Trophoblast cell (in vitro differentiated cells and primary cell): ENCODE results near the gene LRRFIP1.

Source experiments
- DNase-seq, 2 donors: peaks; one replicate each; pipeline ENCODE4 v3.0.0-alpha.2; 2016
- H2AFZ ChIP-seq: 2 replicates; pipeline ENCODE4 v1.6.1; 2013; ENCODE audit warnings: low read length, moderate library complexity, mild to moderate bottlenecking; ENCODE audit not compliant: insufficient read depth, poor library complexity
- H2AK5ac ChIP-seq: 2 replicates; pipeline ENCODE4 v1.6.1; 2013; ENCODE audit warnings: mild to moderate bottlenecking, low read length
- H2BK120ac ChIP-seq: 2 replicates; pipeline ENCODE4 v1.6.1; 2013; ENCODE audit warnings: low read length, mild to moderate bottlenecking, moderate library complexity; ENCODE audit not compliant: insufficient read depth, poor library complexity
- H2BK12ac ChIP-seq: 2 replicates; pipeline ENCODE4 v1.6.1; 2013; ENCODE audit warnings: mild to moderate bottlenecking, low read length, moderate library complexity
- H2BK5ac ChIP-seq: 2 replicates; pipeline ENCODE4 v1.6.1; 2013; ENCODE audit warnings: low read length, low read depth, moderate library complexity, mild to moderate bottlenecking; ENCODE audit not compliant: poor library complexity
- H3K14ac ChIP-seq: 2 replicates; pipeline ENCODE4 v1.6.1; 2013; ENCODE audit warnings: mild to moderate bottlenecking, low read length
- H3K18ac ChIP-seq: 2 replicates; pipeline ENCODE4 v1.6.1; 2013; ENCODE audit warnings: mild to moderate bottlenecking, low read length
- H3K23ac ChIP-seq: 2 replicates; pipeline ENCODE4 v1.6.1; 2013; ENCODE audit warnings: low read length
- H3K27ac ChIP-seq: 2 replicates; pipeline ENCODE4 v1.5.1; 2013; ENCODE audit warnings: low read depth, mild to moderate bottlenecking, inconsistent platforms, low read length, moderate library complexity
- H3K27me3 ChIP-seq: 2 replicates; pipeline ENCODE4 v1.6.1; 2013; ENCODE audit warnings: inconsistent platforms, mild to moderate bottlenecking, low read length, moderate library complexity; ENCODE audit not compliant: insufficient read depth
- H3K36me3 ChIP-seq, 2 experiments: 1 replicate in 1 of 2; 2 replicates in 1 of 2; pipeline ENCODE4 v1.6.1; 2013; ENCODE audit warnings: low read length in 2 of 2, mild to moderate bottlenecking in 2 of 2, moderate library complexity in 1 of 2; ENCODE audit not compliant: insufficient read depth in 2 of 2, control insufficient read depth in 1 of 2
- H3K4ac ChIP-seq: 2 replicates; pipeline ENCODE4 v1.6.1; 2013; ENCODE audit warnings: low read depth, mild to moderate bottlenecking, low read length, moderate library complexity
- H3K4me1 ChIP-seq, 2 experiments: 1 replicate in 1 of 2; 2 replicates in 1 of 2; pipeline ENCODE4 v1.6.1; 2013; ENCODE audit warnings: low read length in 2 of 2, mild to moderate bottlenecking in 2 of 2, moderate library complexity in 1 of 2; ENCODE audit not compliant: insufficient read depth in 2 of 2, control insufficient read depth in 1 of 2
- H3K4me2 ChIP-seq: 2 replicates; pipeline ENCODE4 v1.6.1; 2013; ENCODE audit warnings: inconsistent platforms, mild to moderate bottlenecking, low read length, moderate library complexity
- H3K4me3 ChIP-seq: 2 replicates; pipeline ENCODE4 v1.5.1; 2013; ENCODE audit warnings: mild to moderate bottlenecking, low read depth, low read length, inconsistent platforms
- H3K79me1 ChIP-seq: one replicate; pipeline ENCODE4 v1.6.1; 2013; ENCODE audit warnings: low read length
- H3K79me2 ChIP-seq: 2 replicates; pipeline ENCODE4 v1.6.1; 2013; ENCODE audit warnings: low read length, mild to moderate bottlenecking; ENCODE audit not compliant: control insufficient read depth, insufficient read depth, poor library complexity
- H3K9ac ChIP-seq: 2 replicates; pipeline ENCODE4 v1.6.1; 2013; ENCODE audit warnings: mild to moderate bottlenecking, low read length
- H3K9me3 ChIP-seq: 2 replicates; pipeline ENCODE4 v1.6.1; 2013; ENCODE audit warnings: low read depth, mild to moderate bottlenecking, control low read depth, inconsistent platforms, low read length; ENCODE audit not compliant: insufficient read depth
- H4K12ac ChIP-seq: 2 replicates; pipeline ENCODE4 v1.6.1; 2013; ENCODE audit warnings: low read depth, mild to moderate bottlenecking, low read length, moderate library complexity
- H4K8ac ChIP-seq: 2 replicates; pipeline ENCODE4 v1.6.1; 2013; ENCODE audit warnings: low read depth, mild to moderate bottlenecking, low read length, moderate library complexity
- H4K91ac ChIP-seq: one replicate; pipeline ENCODE4 v1.6.1; 2013; ENCODE audit warnings: low read depth, mild to moderate bottlenecking, low read length, moderate library complexity
- WGBS: extraction: QIAGEN DNeasy Blood & Tissue Kit; methylation state at CpG from one replicate; pipeline ENCODE4 v1.1.7; 2013; ENCODE audit warnings: missing lambda C conversion rate; ENCODE audit not compliant: insufficient read length, insufficient coverage; ENCODE audit errors: extremely low coverage; 5-methylcytosine and 5-hydroxymethylcytosine counted together

The LRRFIP1 gene

GRCh38 chr2:237696461-237696860, 69.1 kb downstream of the LRRFIP1 start:
- H3K9me3 ChIP-seq: no peaks in the 10 kb centered on the region
- no peak for DNase-seq
- H3K4me2 ChIP-seq: no peak overlapping the region
- H3K4ac ChIP-seq: no peak overlapping the region
- no peaks in the 10 kb centered on the region for H3K36me3 ChIP-seq
- no peak overlapping the region for H2AK5ac ChIP-seq
- H3K4me3 ChIP-seq: no peak overlapping the region
- no peak overlapping the region for H2AFZ ChIP-seq
- no peak overlapping the region for H3K14ac ChIP-seq
- H3K79me2 ChIP-seq: peaks cover 31% of the 10 kb centered on the region
- H3K79me1 ChIP-seq: peaks cover 22% of the 10 kb centered on the region
- no CpG with 5 or more reads among the region's 5 CpGs for WGBS
- H4K91ac ChIP-seq: no peak overlapping the region
- H2BK12ac ChIP-seq: no peak overlapping the region
- H4K12ac ChIP-seq: no peak overlapping the region
- H3K27me3 ChIP-seq: no peaks in the 10 kb centered on the region
- H3K9ac ChIP-seq: no peak overlapping the region
- no peak overlapping the region for H3K27ac ChIP-seq
- no peak overlapping the region for H2BK5ac ChIP-seq
- no peak overlapping the region for H2BK120ac ChIP-seq
- H3K4me1 ChIP-seq: peaks cover 45 to 57% of the 10 kb centered on the region in 2 experiments
- no peak overlapping the region for H3K23ac ChIP-seq
- peak overlapping the region; percentile 22 for H3K18ac ChIP-seq
- H4K8ac ChIP-seq: no peak overlapping the region

- no peak overlapping the region for H2BK12ac ChIP-seq
- peaks cover 23% of the 10 kb centered on the region for H3K79me1 ChIP-seq
- no peak overlapping the region for H3K18ac ChIP-seq
- H3K4ac ChIP-seq: peak overlapping the region; percentile 39
- no peak overlapping the region for H3K4me2 ChIP-seq
- H4K91ac ChIP-seq: no peak overlapping the region
- peaks cover 28% of the 10 kb centered on the region for H3K79me2 ChIP-seq
- H3K4me1 ChIP-seq: peaks cover 56 to 68% of the 10 kb centered on the region in 2 experiments
- H3K27me3 ChIP-seq: no peaks in the 10 kb centered on the region
- H2AK5ac ChIP-seq: no peak overlapping the region
- H4K12ac ChIP-seq: no peak overlapping the region
- no peak overlapping the region for H2BK5ac ChIP-seq
- H3K36me3 ChIP-seq: no peaks in the 10 kb centered on the region
- no peak overlapping the region for H3K14ac ChIP-seq
- peak overlapping the region; percentile 30 for H3K27ac ChIP-seq
- H4K8ac ChIP-seq: no peak overlapping the region
- H3K4me3 ChIP-seq: no peak overlapping the region
- H3K9me3 ChIP-seq: no peaks in the 10 kb centered on the region
- no peak overlapping the region for H3K23ac ChIP-seq
- DNase-seq: peak; percentile 56 to 60
- no peak overlapping the region for H2BK120ac ChIP-seq
- WGBS: no CpG with 5 or more reads among the region's 13 CpGs
- no peak overlapping the region for H2AFZ ChIP-seq
- H3K9ac ChIP-seq: no peak overlapping the region
Measured at GRCh38 chr2:237697586-237698357, 70.4 kb downstream of the LRRFIP1 start.

- Histone ChIP-seq H3K9ac (no peak overlapping the region), H4K91ac (peak overlapping the region; percentile 29), H3K4ac (peak overlapping the region; percentile 78), H2BK5ac (no peak overlapping the region), H3K23ac (no peak overlapping the region), H3K79me2 (peaks cover 28% of the 10 kb centered on the region), H4K12ac (no peak overlapping the region), H2AFZ (no peak overlapping the region), H2AK5ac (no peak overlapping the region), H3K27ac (no peak overlapping the region), H3K18ac (no peak overlapping the region), H2BK120ac (no peak overlapping the region), H3K4me2 (no peak overlapping the region), H4K8ac (no peak overlapping the region), H3K36me3 (no peaks in the 10 kb centered on the region), H3K27me3 (no peaks in the 10 kb centered on the region), H2BK12ac (peak overlapping the region; percentile 47), H3K9me3 (no peaks in the 10 kb centered on the region), H3K4me1 (peaks cover 59 to 69% of the 10 kb centered on the region in 2 experiments), H3K14ac (no peak overlapping the region), H3K79me1 (peaks cover 25% of the 10 kb centered on the region), H3K4me3 (no peak overlapping the region)
- no peak for DNase-seq
- no CpG with 5 or more reads among the region's 5 CpGs for WGBS
Measured at GRCh38 chr2:237698358-237698694, 70.9 kb downstream of the LRRFIP1 start.

- Histone ChIP-seq H4K12ac (no peak overlapping the region), H2BK120ac (no peak overlapping the region), H4K8ac (no peak overlapping the region), H3K14ac (no peak overlapping the region), H3K4ac (peak overlapping the region; percentile 16), H2BK12ac (no peak overlapping the region), H3K23ac (no peak overlapping the region), H3K9me3 (no peaks in the 10 kb centered on the region), H3K4me3 (no peak overlapping the region), H3K9ac (no peak overlapping the region), H3K27ac (peak overlapping the region; percentile 16), H3K79me2 (peaks cover 20% of the 10 kb centered on the region), H3K4me2 (no peak overlapping the region), H2BK5ac (no peak overlapping the region), H3K4me1 (peaks cover 52 to 67% of the 10 kb centered on the region in 2 experiments), H3K36me3 (no peaks in the 10 kb centered on the region), H2AK5ac (no peak overlapping the region), H2AFZ (peak overlapping the region; percentile 11), H4K91ac (no peak overlapping the region), H3K27me3 (no peaks in the 10 kb centered on the region), H3K79me1 (peaks cover 21% of the 10 kb centered on the region), H3K18ac (peak overlapping the region; percentile 70)
- no peak for DNase-seq
- WGBS: no CpG with 5 or more reads among the region's 19 CpGs
Measured at GRCh38 chr2:237699870-237700511, 72.6 kb downstream of the LRRFIP1 start.
